Measurements from ENCODE around the gene IL16.

Gene IL16

DNA sequence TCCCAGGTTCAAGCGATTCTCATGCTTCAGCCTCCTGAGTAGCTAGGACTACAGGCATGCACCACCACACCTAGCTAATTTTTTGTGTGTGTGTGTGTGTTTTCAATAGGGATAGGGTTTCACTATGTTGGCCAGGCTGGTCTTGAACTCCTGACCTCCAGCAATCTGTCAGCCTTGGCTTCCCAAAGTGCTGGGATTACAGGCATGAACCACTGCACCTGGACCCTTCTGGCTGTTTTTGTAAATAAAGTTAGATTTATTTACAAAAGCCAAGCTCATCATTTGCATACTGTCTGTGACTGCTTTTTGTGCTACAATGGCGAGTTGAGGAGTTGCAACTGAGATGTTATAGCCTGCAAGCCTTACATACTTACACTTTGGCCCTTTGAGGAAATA is 28.6 kb upstream of the IL16 start:
- Histone ChIP-seq H3K4me2 (ENCODE audit: low read depth, low read length) (no peak overlapping the region), H3F3A (ENCODE audit: insufficient read depth, low read length) (no peaks in the 10 kb centered on the region), H3K27ac (ENCODE audit: low read length) (no peak overlapping the region), H3K4me1 (ENCODE audit: low read length) (peaks cover 6% of the 10 kb centered on the region; the same call in 1 of the 2 replicates), H3K27me3 (replicated peaks; ENCODE audit: insufficient read depth, low read length) (no peaks in the 10 kb centered on the region), H3K9me2 (replicated peaks; ENCODE audit: insufficient read depth, low read length) (no peaks in the 10 kb centered on the region), H2AFZ (ENCODE audit: low read length) (no peak overlapping the region), H3K36me3 (replicated peaks; ENCODE audit: insufficient read depth, low read length) (no peaks in the 10 kb centered on the region), H3K9ac (ENCODE audit: low read length) (no peak overlapping the region), H3K79me2 (ENCODE audit: low read length) (no peaks in the 10 kb centered on the region), H4K20me1 (ENCODE audit: insufficient read depth, low read length) (no peaks in the 10 kb centered on the region), H3K4me3 (ENCODE audit: low read length) (no peak overlapping the region), H3K9me3 (replicated peaks; ENCODE audit: insufficient read depth, low read length) (no peaks in the 10 kb centered on the region)
- DNase-seq, result no peak
- TF ChIP-seq EZH2 (optimal IDR thresholded peaks at IDR 0.05; ENCODE audit: low read depth, low read length) (no peak), EZH2phosphoT487 (IDR thresholded peaks at IDR 0.05; ENCODE audit: low read length) (no peak)
- TF ChIP-seq, protein P1, sequence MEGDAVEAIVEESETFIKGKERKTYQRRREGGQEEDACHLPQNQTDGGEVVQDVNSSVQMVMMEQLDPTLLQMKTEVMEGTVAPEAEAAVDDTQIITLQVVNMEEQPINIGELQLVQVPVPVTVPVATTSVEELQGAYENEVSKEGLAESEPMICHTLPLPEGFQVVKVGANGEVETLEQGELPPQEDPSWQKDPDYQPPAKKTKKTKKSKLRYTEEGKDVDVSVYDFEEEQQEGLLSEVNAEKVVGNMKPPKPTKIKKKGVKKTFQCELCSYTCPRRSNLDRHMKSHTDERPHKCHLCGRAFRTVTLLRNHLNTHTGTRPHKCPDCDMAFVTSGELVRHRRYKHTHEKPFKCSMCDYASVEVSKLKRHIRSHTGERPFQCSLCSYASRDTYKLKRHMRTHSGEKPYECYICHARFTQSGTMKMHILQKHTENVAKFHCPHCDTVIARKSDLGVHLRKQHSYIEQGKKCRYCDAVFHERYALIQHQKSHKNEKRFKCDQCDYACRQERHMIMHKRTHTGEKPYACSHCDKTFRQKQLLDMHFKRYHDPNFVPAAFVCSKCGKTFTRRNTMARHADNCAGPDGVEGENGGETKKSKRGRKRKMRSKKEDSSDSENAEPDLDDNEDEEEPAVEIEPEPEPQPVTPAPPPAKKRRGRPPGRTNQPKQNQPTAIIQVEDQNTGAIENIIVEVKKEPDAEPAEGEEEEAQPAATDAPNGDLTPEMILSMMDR (IDR thresholded peaks at IDR 0.05; ENCODE audit: low read length), result no peak

DNA sequence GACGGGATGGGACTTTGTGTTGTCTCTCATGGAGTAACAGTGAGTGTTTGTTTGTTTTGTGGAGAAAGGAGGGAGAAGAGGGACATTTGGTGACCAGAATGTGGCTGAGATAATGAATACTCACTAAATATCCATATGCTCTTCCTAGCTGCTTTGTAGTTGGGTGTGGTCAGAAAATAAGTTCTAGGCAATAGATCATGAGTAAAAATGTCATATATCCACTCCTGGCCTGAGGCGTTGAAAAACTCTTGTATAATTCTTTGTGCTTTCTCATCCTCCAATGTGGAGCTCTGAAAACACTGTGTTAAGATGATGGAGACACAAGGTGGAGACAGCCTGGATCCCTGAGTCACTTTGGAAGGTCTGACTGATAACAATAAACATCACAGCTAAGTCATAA is 28.0 kb upstream of the IL16 start:
- Histone ChIP-seq H3K4me2 (ENCODE audit: low read depth, low read length) (no peak overlapping the region), H2AFZ (ENCODE audit: low read length) (no peak overlapping the region), H3K9ac (ENCODE audit: low read length) (no peak overlapping the region), H3F3A (ENCODE audit: insufficient read depth, low read length) (no peaks in the 10 kb centered on the region), H3K79me2 (ENCODE audit: low read length) (no peaks in the 10 kb centered on the region), H3K4me1 (ENCODE audit: low read length) (peaks cover 6% of the 10 kb centered on the region; the same call in 1 of the 2 replicates), H4K20me1 (ENCODE audit: insufficient read depth, low read length) (no peaks in the 10 kb centered on the region), H3K4me3 (ENCODE audit: low read length) (no peak overlapping the region), H3K36me3 (replicated peaks; ENCODE audit: insufficient read depth, low read length) (no peaks in the 10 kb centered on the region), H3K9me3 (replicated peaks; ENCODE audit: insufficient read depth, low read length) (no peaks in the 10 kb centered on the region), H3K9me2 (replicated peaks; ENCODE audit: insufficient read depth, low read length) (no peaks in the 10 kb centered on the region), H3K27ac (ENCODE audit: low read length) (no peak overlapping the region), H3K27me3 (replicated peaks; ENCODE audit: insufficient read depth, low read length) (no peaks in the 10 kb centered on the region)
- DNase-seq, result no peak
- TF ChIP-seq, protein P1 (IDR thresholded peaks at IDR 0.05; ENCODE audit: low read length), result no peak
- TF ChIP-seq EZH2 (optimal IDR thresholded peaks at IDR 0.05; ENCODE audit: low read depth, low read length) (no peak), EZH2phosphoT487 (IDR thresholded peaks at IDR 0.05; ENCODE audit: low read length) (no peak)

DNA sequence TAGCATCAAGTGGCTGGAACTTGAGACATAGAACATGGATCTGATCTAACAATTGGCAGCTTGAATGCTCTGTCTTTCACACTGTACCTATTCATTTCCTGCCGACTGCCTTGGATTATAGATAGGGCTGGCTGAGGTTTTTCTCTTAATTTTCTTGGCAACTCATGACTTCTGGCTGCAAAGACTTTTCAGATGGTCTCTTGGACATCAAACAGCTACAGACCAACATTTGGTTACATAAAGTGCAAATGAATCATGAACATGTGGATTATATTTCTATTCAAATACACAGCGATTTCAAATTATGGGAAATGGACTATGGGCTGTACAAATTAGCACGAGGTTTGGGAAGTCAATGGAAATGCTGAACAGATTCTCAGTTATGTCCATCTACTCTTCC is 26.2 kb upstream of the IL16 start:
- no peak for DNase-seq
- Histone ChIP-seq H2AFZ (ENCODE audit: low read length) (no peak overlapping the region), H3K36me3 (replicated peaks; ENCODE audit: insufficient read depth, low read length) (no peaks in the 10 kb centered on the region), H3K9ac (ENCODE audit: low read length) (no peak overlapping the region), H3K4me2 (ENCODE audit: low read depth, low read length) (no peak overlapping the region), H3K9me3 (replicated peaks; ENCODE audit: insufficient read depth, low read length) (no peaks in the 10 kb centered on the region), H3K27ac (ENCODE audit: low read length) (no peak overlapping the region), H3K79me2 (ENCODE audit: low read length) (no peaks in the 10 kb centered on the region), H3K27me3 (replicated peaks; ENCODE audit: insufficient read depth, low read length) (no peaks in the 10 kb centered on the region), H3F3A (ENCODE audit: insufficient read depth, low read length) (no peaks in the 10 kb centered on the region), H3K4me3 (ENCODE audit: low read length) (no peak overlapping the region), H3K9me2 (replicated peaks; ENCODE audit: insufficient read depth, low read length) (no peaks in the 10 kb centered on the region), H3K4me1 (ENCODE audit: low read length) (no peaks in the 10 kb centered on the region), H4K20me1 (ENCODE audit: insufficient read depth, low read length) (no peaks in the 10 kb centered on the region)
- TF ChIP-seq EZH2 (optimal IDR thresholded peaks at IDR 0.05; ENCODE audit: low read depth, low read length), result no peak
- TF ChIP-seq, protein P1 (IDR thresholded peaks at IDR 0.05; ENCODE audit: low read length), result no peak
- no peak for TF ChIP-seq EZH2phosphoT487 (IDR thresholded peaks at IDR 0.05; ENCODE audit: low read length)
